ENCODE measurements around the gene KDM1B. TPM values are rescaled to one million over a fixed set of nuclear protein-coding genes. Genes with fewer than 3 reads are reported as not detected.

Gene KDM1B
- total RNA-seq, 1 donor from 2014 or later, result 26.0 TPM

DNA sequence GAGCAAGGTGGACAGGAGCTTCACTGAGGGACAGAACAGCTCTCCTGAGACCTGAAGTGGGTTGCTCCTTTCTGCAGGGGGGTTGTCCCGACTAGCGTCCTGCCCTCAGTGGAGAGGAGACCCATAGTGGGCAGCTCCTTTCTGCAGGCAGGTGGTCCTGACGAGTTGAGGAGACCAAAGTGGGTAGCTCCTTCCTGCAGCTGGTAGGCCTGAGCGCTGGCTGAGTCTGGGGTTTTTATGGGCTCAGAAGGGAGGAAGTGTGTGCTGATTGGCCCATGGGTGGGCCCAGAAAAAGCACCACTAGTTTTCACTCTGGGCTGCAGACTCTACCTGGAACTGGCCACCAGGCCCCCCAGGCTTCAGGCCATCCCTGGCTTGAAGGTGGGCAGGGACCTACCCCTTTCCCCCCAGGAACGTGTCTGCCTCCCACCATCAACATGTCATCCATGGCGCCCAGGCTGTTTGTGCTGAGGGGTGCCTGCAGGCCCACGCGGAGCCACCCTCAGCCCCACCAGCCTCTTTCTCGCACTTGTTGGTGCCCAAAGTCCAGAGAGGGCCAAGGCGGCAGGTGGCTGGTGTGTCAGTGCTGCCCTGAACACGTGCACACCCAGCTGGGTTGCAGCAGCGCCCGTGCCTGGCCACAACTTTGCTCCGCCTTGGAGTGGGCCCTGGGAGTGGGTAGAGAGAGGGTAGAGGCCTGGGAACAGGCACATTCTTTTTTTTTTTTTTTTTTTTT, 110.7 kb downstream of the KDM1B start:
- Histone ChIP-seq H3K4me1 (peaks cover 27% of the 10 kb centered on the region), H3K4me3 (no peak overlapping the region), H3K27me3 (ENCODE audit: low read depth) (no peaks in the 10 kb centered on the region), H3K27ac (no peak overlapping the region), H3K9me3 (no peaks in the 10 kb centered on the region), H3K36me3 (no peaks in the 10 kb centered on the region)
- DNase-seq, result no peak
- ATAC-seq, result no peak
- intact Hi-C loops (cut with DNase I), result no loop called here
- TF ChIP-seq, protein P1, sequence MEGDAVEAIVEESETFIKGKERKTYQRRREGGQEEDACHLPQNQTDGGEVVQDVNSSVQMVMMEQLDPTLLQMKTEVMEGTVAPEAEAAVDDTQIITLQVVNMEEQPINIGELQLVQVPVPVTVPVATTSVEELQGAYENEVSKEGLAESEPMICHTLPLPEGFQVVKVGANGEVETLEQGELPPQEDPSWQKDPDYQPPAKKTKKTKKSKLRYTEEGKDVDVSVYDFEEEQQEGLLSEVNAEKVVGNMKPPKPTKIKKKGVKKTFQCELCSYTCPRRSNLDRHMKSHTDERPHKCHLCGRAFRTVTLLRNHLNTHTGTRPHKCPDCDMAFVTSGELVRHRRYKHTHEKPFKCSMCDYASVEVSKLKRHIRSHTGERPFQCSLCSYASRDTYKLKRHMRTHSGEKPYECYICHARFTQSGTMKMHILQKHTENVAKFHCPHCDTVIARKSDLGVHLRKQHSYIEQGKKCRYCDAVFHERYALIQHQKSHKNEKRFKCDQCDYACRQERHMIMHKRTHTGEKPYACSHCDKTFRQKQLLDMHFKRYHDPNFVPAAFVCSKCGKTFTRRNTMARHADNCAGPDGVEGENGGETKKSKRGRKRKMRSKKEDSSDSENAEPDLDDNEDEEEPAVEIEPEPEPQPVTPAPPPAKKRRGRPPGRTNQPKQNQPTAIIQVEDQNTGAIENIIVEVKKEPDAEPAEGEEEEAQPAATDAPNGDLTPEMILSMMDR (IDR thresholded peaks at IDR 0.05), result no peak

DNA sequence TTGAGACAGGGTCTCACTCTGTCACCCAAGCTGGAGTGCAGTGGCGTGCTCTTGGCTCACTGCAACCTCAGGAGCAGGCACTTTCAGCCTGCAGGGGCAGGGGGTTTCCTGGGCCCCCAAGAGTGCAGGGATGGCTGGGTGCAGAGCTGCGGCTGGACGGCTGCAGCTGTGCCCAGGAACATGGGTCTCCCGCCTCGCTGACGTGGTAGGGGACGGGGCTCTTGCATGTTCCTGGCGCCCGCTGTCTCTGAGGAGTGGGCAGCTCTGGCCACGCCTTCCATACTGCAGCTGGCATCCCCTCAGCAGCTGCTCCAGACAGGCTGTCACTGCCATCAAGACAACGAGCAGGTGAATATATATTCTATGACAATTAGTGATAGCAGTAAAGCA, 111.3 kb downstream of the KDM1B start:
- H3K4me1 ChIP-seq, result peaks cover 21% of the 10 kb centered on the region
- DNase-seq, result no peak
- no peaks in the 10 kb centered on the region for H3K9me3 ChIP-seq
- no peak overlapping the region for H3K4me3 ChIP-seq
- intact Hi-C loops (cut with DNase I), result no loop called here
- no peak for ATAC-seq
- H3K27me3 ChIP-seq (ENCODE audit: low read depth), result no peaks in the 10 kb centered on the region
- no peaks in the 10 kb centered on the region for H3K36me3 ChIP-seq
- no peak overlapping the region for H3K27ac ChIP-seq
- TF ChIP-seq, protein P1 (IDR thresholded peaks at IDR 0.05), result no peak

DNA sequence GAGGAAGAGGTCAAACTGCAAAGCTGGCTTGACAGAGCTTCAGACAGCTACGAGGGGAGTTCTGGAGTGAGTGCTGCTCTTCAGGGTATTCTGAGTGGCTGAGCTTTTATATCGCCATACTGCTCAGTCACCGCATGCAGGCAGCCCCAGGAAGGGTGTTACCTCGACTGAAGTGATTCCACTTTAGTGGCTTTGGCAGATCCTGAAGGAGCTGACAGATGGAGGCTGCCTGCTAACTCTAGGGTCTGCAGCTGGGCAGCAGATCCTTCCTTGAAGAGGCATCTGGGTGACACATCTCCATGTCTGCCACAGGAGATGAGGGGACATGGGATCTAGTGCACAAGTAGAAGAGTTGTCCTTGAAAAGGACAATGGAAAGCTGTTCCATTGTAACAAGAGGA, 112.8 kb downstream of the KDM1B start:
- intact Hi-C loops (cut with DNase I), result no loop called here
- no peaks in the 10 kb centered on the region for H3K9me3 ChIP-seq
- H3K27ac ChIP-seq, result no peak overlapping the region
- no peaks in the 10 kb centered on the region for H3K36me3 ChIP-seq
- DNase-seq, result no peak
- ATAC-seq, result no peak
- H3K4me3 ChIP-seq, result no peak overlapping the region
- H3K4me1 ChIP-seq, result peaks cover 6% of the 10 kb centered on the region
- H3K27me3 ChIP-seq (ENCODE audit: low read depth), result no peaks in the 10 kb centered on the region
- TF ChIP-seq, protein P1 (IDR thresholded peaks at IDR 0.05), result no peak

DNA sequence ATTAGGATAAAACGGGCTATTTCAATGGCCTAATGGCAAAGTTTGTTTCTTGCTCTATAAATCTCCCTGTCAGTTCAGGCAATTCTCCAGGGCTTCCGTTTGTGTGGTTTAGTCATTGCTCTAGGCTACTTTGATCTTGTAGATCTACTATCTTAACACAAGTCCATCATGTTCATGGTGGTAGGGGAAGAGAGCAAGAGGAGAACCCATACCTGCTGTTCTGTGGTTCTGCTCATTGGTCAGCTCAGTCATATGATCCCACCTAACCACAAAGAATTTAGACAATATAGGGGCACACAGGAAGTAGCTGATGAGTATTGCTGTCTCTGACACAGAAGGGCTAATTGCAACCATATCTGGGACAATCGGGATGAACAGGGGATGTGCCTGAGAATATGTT, 114.0 kb downstream of the KDM1B start:
- TF ChIP-seq, protein P1 (IDR thresholded peaks at IDR 0.05), result no peak
- Histone ChIP-seq H3K27ac (no peak overlapping the region), H3K36me3 (no peaks in the 10 kb centered on the region), H3K4me1 (peaks cover 4% of the 10 kb centered on the region), H3K27me3 (ENCODE audit: low read depth) (no peaks in the 10 kb centered on the region), H3K9me3 (no peaks in the 10 kb centered on the region), H3K4me3 (no peak overlapping the region)
- intact Hi-C loops (cut with DNase I), result no loop called here
- DNase-seq (no peak), ATAC-seq (no peak)

DNA sequence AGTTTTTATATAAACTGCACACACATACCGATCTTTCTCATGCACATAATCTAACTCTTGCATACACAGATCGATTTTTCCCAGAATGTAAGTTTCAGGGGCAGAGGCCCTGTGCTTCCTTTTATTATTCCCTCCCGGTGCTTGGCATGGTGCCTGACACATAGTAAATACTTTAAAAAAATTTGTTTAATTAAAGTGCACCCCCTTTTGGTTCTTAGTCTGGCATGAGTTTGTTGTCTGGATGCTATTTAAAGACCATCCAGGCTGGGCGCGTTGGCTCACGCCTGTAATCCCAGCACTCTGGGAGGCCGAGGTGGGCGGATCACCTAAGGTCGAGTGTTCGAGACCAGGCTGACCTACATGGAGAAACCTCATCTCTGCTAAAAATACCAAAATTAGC, 114.5 kb downstream of the KDM1B start:
- no peaks in the 10 kb centered on the region for H3K27me3 ChIP-seq (ENCODE audit: low read depth)
- intact Hi-C loops (cut with DNase I), result no loop called here
- H3K4me3 ChIP-seq, result no peak overlapping the region
- peaks cover 4% of the 10 kb centered on the region for H3K4me1 ChIP-seq
- no peaks in the 10 kb centered on the region for H3K9me3 ChIP-seq
- H3K27ac ChIP-seq, result no peak overlapping the region
- ATAC-seq (no peak), DNase-seq (no peak)
- TF ChIP-seq, protein P1 (IDR thresholded peaks at IDR 0.05), result no peak
- no peaks in the 10 kb centered on the region for H3K36me3 ChIP-seq

Measured in lower lobe of right lung (tissue), 2 donors.